Heart left ventricle (tissue), 16 donors: ENCODE data around the gene SH3D19. TPM values are rescaled to one million over a fixed set of nuclear protein-coding genes. Genes with fewer than 3 reads are reported as not detected.

Source experiments
- ATAC-seq, 4 donors: fragments of 200-7000 bp; cut with Tn5 transposase; one replicate each; pipeline ENCODE4 v1.9.1; 2020 to 2022; ENCODE audit warnings: moderate library complexity in 4 of 4, mild to moderate bottlenecking in 3 of 4, moderate number of reproducible peaks in 1 of 4
- DNase-seq, 5 donors: peaks; one replicate each; pipeline ENCODE4 v3.0.0-alpha.2; 2020
- H3K27ac ChIP-seq, 12 donors: fragments of 200-600 bp; sonication (generic) in 4 of 12; one replicate each; pipeline versions ENCODE4 v1.5.0 to v1.8.0; 2016 to 2022; ENCODE audit warnings: mild to moderate bottlenecking in 2 of 12
- H3K27me3 ChIP-seq, 9 donors: fragments of 200-600 bp; sonication (generic) in 2 of 9; one replicate each; pipeline versions ENCODE4 v1.5.1 to v1.8.0; 2016 to 2022; ENCODE audit warnings: mild to moderate bottlenecking in 3 of 9
- H3K36me3 ChIP-seq, 9 donors: fragments of 200-600 bp; sonication (generic) in 2 of 9; one replicate each; pipeline versions ENCODE4 v1.5.0 to v1.8.0; 2018 to 2022; ENCODE audit warnings: mild to moderate bottlenecking in 2 of 9
- H3K4me1 ChIP-seq, 12 donors: fragments of 200-600 bp; sonication (generic) in 4 of 12; one replicate each; pipeline versions ENCODE4 v1.5.0 to v1.8.0; 2016 to 2022; ENCODE audit warnings: mild to moderate bottlenecking in 3 of 12
- H3K4me3 ChIP-seq, 12 donors: fragments of 200-600 bp; sonication (generic) in 4 of 12; one replicate each; pipeline versions ENCODE4 v1.5.0 to v1.8.0; 2017 to 2022; ENCODE audit warnings: mild to moderate bottlenecking in 9 of 12, moderate library complexity in 4 of 12
- H3K9me3 ChIP-seq, 12 donors: fragments of 200-600 bp; sonication (generic) in 4 of 12; one replicate each; pipeline versions ENCODE4 v1.5.0 to v1.8.0; 2016 to 2022; ENCODE audit warnings: mild to moderate bottlenecking in 1 of 12
- POLR2A ChIP-seq, 2 donors: fragments of 450-650 bp; IDR thresholded peaks; one replicate each; pipeline ENCODE4 v1.6.1; 2017; ENCODE audit warnings: antibody characterized with exemption in 2 of 2, mild to moderate bottlenecking in 2 of 2, moderate library complexity in 2 of 2
- WGBS, 4 donors: extraction: QIAGEN DNeasy Blood & Tissue Kit in 2 of 4; methylation state at CpG; one replicate each; pipeline versions ENCODE4 v1.1.5 to v1.1.7; 2013 to 2018; 5-methylcytosine and 5-hydroxymethylcytosine counted together
- intact Hi-C, 10 donors: fragments of 100-400 bp; cut with DNase I; formaldehyde crosslinking; loops; one replicate each; pipeline versions ENCODE4 v1.11.1 to v1.14.2; 2022
- polyA plus RNA-seq, 2 donors: library from polyadenylated mRNA; stranded (reverse); fragments of 200-250 nt; gene quantifications; one replicate each; pipeline ENCODE4 v1.2.3, GENCODE V29; 2013
- total RNA-seq, 9 donors: library from RNA; depleted of rRNA in 2 of 9; stranded (reverse); fragments of >200 nt in 2 of 9; fragmentation: NEBNext Ultra II Directional in 3 of 9; extraction: Animal tissue kit (Norgen Biotek cat#: 25700) in 3 of 9; gene quantifications; one replicate each; pipeline versions ENCODE4 v1.1.0 to v1.2.4, GENCODE V29; 2016 to 2023
- TF ChIP-seq, protein P1 (sequence below), 12 donors: fragments of 200-600 bp; sonication (generic) in 4 of 12; IDR thresholded peaks; one replicate each; pipeline versions ENCODE4 v1.5.0 to v1.8.0; 2018 to 2022; ENCODE audit warnings: antibody characterized with exemption in 12 of 12, mild to moderate bottlenecking in 5 of 12
- donor health status: ischemic (EF 13 %, LVEDD 7.1; RV severe dilation, severe dysfunction).
- donor health status: healthy with polysubstance abuse.
- donor health status: DM: no; HTN: yes; CAD: no.
- donor health status: DM: no; HTN: no; CAD: no.
- donor health status: ischemic (EF 25% LVEDD 6.9; RV normal size, moderate dysfunction).
- donor health status: ischemic (EF 25% LVEDD 5.7; RV mildly dilated, moderate dysfunction).
- donor health status: healthy.
- donor health status: DM: yes; HTN: yes; CAD: no.
- donor health status: ischemic (EF 35%, LVEDD 5.7; RV mildly dilated, moderate dysfunction).
- donor health status: nonischemic (EF 11% LVEDD 7.7; RV severe dilation, severe dysfunction).
- donor health status: DM: yes; HTN: yes; CAD: no.
- donor health status: PGD.
- donor health status: ischemic (EF 29% LVEDD 5.4; RV normal size, mild dysfunction).
- donor health status: nonischemic (EF 23%, LVEDD 6.1; RV moderate dilation, normal function).

The SH3D19 gene
- total and polyA plus RNA-seq, 11 donors, result 60.4 to 173 (median 126) TPM

DNA sequence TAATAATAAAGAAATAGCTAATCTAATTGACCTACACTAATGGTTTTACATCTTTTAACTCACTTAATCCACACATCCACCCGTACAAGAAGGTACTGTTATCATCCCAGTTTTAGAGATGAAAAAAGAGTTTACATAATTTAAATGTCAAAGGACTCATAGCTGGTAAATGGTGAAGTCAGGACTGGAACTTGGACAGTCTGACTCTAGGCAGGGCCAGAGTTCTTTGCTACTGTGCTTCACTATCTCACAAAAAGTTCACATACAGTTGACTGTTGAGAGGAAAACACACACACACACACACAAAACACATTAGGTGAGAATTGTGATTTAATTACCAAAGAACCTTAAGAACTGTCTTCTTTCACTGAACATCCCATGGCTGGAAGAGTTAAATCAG, 119.7 kb downstream of the SH3D19 start:
- ATAC-seq (peak in 3 of 4 donors; percentile 43 to 55 (median 51)), DNase-seq (no peak)
- H3K4me3 ChIP-seq, result no peak overlapping the region
- no peaks in the 10 kb centered on the region for H3K9me3 ChIP-seq
- peaks cover 0 to 7% (median 0%) of the 10 kb centered on the region in 9 donors for H3K36me3 ChIP-seq
- H3K27ac ChIP-seq, result peak overlapping the region in 9 of 12 donors; percentile 12 to 69 (median 45)
- TF ChIP-seq, protein P1, sequence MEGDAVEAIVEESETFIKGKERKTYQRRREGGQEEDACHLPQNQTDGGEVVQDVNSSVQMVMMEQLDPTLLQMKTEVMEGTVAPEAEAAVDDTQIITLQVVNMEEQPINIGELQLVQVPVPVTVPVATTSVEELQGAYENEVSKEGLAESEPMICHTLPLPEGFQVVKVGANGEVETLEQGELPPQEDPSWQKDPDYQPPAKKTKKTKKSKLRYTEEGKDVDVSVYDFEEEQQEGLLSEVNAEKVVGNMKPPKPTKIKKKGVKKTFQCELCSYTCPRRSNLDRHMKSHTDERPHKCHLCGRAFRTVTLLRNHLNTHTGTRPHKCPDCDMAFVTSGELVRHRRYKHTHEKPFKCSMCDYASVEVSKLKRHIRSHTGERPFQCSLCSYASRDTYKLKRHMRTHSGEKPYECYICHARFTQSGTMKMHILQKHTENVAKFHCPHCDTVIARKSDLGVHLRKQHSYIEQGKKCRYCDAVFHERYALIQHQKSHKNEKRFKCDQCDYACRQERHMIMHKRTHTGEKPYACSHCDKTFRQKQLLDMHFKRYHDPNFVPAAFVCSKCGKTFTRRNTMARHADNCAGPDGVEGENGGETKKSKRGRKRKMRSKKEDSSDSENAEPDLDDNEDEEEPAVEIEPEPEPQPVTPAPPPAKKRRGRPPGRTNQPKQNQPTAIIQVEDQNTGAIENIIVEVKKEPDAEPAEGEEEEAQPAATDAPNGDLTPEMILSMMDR (IDR thresholded peaks at IDR 0.05), result no peak
- no peak for TF ChIP-seq POLR2A (IDR thresholded peaks at IDR 0.05)
- H3K27me3 ChIP-seq, result no peaks in the 10 kb centered on the region
- intact Hi-C loops, result no loop called here
- WGBS, 4 donors, result 23 to 56% (median 33%) methylated on average over 1 of the region's 1 CpG
- H3K4me1 ChIP-seq, result peaks cover 3 to 72% (median 53%) of the 10 kb centered on the region in 12 donors

GRCh38 chr4:151204925-151205524, 120.4 kb downstream of the SH3D19 start:
- intact Hi-C loops, result no loop called here
- TF ChIP-seq, protein P1 (IDR thresholded peaks at IDR 0.05), result no peak
- TF ChIP-seq POLR2A (IDR thresholded peaks at IDR 0.05), result no peak
- 74 to 81% (median 80%) methylated on average over 10 of the region's 10 CpGs for WGBS, 4 donors
- no peak overlapping the region for H3K4me3 ChIP-seq
- peaks cover 3 to 74% (median 54%) of the 10 kb centered on the region in 12 donors for H3K4me1 ChIP-seq
- no peak for DNase-seq
- H3K36me3 ChIP-seq, result peaks cover 0 to 7% (median 0%) of the 10 kb centered on the region in 9 donors
- peak in 1 of 4 donors; percentile 35 for ATAC-seq
- peak overlapping the region in 9 of 12 donors; percentile 12 to 69 (median 45) for H3K27ac ChIP-seq
- H3K27me3 ChIP-seq, result no peaks in the 10 kb centered on the region
- H3K9me3 ChIP-seq, result no peaks in the 10 kb centered on the region

DNA sequence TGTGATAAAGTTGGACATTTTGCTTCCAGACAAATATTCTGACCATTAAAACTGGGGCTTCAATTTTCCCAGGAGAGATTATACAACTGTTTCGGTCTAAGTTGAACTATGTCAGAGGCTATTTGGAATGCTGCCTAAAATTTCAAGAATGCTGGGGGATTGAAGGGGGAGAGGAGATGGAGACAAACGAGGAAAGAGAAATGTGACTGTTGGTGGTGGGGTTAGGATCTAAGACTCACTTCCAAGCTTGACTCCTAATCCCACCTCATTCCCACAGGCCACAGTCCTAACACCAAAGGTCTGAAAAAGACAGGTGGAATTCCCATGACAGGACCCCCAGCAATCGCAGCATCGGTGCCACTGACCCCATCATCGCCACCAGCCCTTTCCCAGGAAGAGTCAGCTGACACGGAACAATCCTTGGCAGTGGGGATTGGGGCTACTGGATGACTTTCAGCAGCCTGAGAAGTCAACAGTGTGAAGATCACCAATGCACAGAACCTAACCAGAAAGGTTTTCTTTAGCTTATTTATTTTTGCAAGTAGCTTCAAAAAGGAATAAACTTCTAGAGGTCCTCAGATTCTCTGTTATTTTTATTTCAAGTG, 122.5 kb downstream of the SH3D19 start:
- intact Hi-C loops, result no loop called here
- Histone ChIP-seq H3K27ac (peak overlapping the region in 11 of 12 donors; percentile 40 to 80 (median 61)), H3K36me3 (no peaks in the 10 kb centered on the region), H3K4me1 (peaks cover 3 to 90% (median 68%) of the 10 kb centered on the region in 12 donors), H3K27me3 (no peaks in the 10 kb centered on the region), H3K9me3 (no peaks in the 10 kb centered on the region), H3K4me3 (no peak overlapping the region)
- ATAC-seq (peak; percentile 31 to 62 (median 50)), DNase-seq (peak in 3 of 5 donors; percentile 29 to 35 (median 29))
- no peak for TF ChIP-seq POLR2A (IDR thresholded peaks at IDR 0.05)
- TF ChIP-seq, protein P1 (IDR thresholded peaks at IDR 0.05), result no peak
- 10 to 17% (median 12%) methylated on average over 6 of the region's 6 CpGs for WGBS, 4 donors

DNA sequence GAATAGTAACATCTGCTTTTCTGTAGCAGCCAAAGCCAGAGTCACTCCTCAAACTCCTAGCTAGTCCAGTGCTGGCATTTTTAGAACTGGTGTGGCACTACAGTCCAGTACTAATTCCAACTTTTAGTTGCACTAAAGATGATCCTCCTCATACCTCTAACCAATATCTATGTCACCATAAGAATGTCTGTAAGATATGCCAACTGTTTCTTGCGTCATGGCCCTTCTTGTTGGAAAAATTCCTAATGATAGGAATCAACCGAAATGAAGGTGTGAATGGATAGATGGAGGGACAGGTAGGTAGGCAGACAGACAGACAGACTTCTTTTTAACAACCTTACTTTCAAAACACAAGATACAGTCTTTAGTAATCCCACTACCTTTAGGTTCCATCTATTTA, 123.0 kb downstream of the SH3D19 start:
- Histone ChIP-seq H3K4me3 (no peak overlapping the region), H3K9me3 (no peaks in the 10 kb centered on the region), H3K27me3 (no peaks in the 10 kb centered on the region), H3K27ac (peak overlapping the region in 11 of 12 donors; percentile 40 to 80 (median 61)), H3K4me1 (peaks cover 3 to 91% (median 65%) of the 10 kb centered on the region in 12 donors), H3K36me3 (no peaks in the 10 kb centered on the region)
- WGBS, 4 donors, result 49 to 75% (median 64%) methylated on average over 2 of the region's 2 CpGs
- DNase-seq (no peak), ATAC-seq (no peak)
- intact Hi-C loops, result no loop called here
- no peak for TF ChIP-seq POLR2A (IDR thresholded peaks at IDR 0.05)
- TF ChIP-seq, protein P1 (IDR thresholded peaks at IDR 0.05), result no peak
